Activated CD4-positive, alpha-beta T cell treated with anti-CD3 and anti-CD28 coated beads, Interleukin-2, amount 50 U/mL, for 24 hours (primary cell): ENCODE data around the gene APOBEC3G.
"Not testable (repeated sequence)": the region's sequence is repeated elsewhere in the genome, so short reads cannot be mapped to it uniquely, and the experiment has no call there.

Experiments used
- DNase-seq, 2 donors: peaks; one replicate each; pipeline ENCODE4 v3.0.0-alpha.2; 2020; ENCODE audit warnings: low read depth in 1 of 2, low spot score in 1 of 2

Gene APOBEC3G

GRCh38 chr22:39066442-39067276, 10.4 kb upstream of the APOBEC3G start:
- DNase-seq, result not testable (repeated sequence)

- no peak for DNase-seq
Measured at GRCh38 chr22:39068033-39068785, 8.9 kb upstream of the APOBEC3G start.

- no peak for DNase-seq
Measured at GRCh38 chr22:39070186-39070585, 6.9 kb upstream of the APOBEC3G start.

GRCh38 chr22:39072581-39072981, 4.5 kb upstream of the APOBEC3G start:
- not testable (repeated sequence) for DNase-seq

- DNase-seq, result no peak
Measured at GRCh38 chr22:39073981-39074380, 3.1 kb upstream of the APOBEC3G start.

- DNase-seq, result not testable (repeated sequence)
Measured at GRCh38 chr22:39076155-39077025, 685 bp upstream of the APOBEC3G start.

- not testable (repeated sequence) for DNase-seq
Measured at GRCh38 chr22:39077912-39078311, 837 bp downstream of the APOBEC3G start.

GRCh38 chr22:39078329-39078728, 1.3 kb downstream of the APOBEC3G start:
- DNase-seq, result no peak

GRCh38 chr22:39079054-39079637, 2.1 kb downstream of the APOBEC3G start:
- DNase-seq, result not testable (repeated sequence)

GRCh38 chr22:39080052-39080762, 3.1 kb downstream of the APOBEC3G start:
- DNase-seq, result no peak

- no peak for DNase-seq
Measured at GRCh38 chr22:39081016-39081415, 3.9 kb downstream of the APOBEC3G start.

- DNase-seq, result no peak
Measured at GRCh38 chr22:39081598-39081997, 4.5 kb downstream of the APOBEC3G start.

- no peak for DNase-seq
Measured at GRCh38 chr22:39083212-39084165, 6.4 kb downstream of the APOBEC3G start.

- no peak for DNase-seq
Measured at GRCh38 chr22:39084666-39085065, 7.6 kb downstream of the APOBEC3G start.

GRCh38 chr22:39087098-39087497, 10.0 kb downstream of the APOBEC3G start:
- no peak for DNase-seq

- no peak for DNase-seq
Measured at GRCh38 chr22:39087881-39088684, 11.0 kb downstream of the APOBEC3G start.

GRCh38 chr22:39088685-39089032, 11.6 kb downstream of the APOBEC3G start:
- DNase-seq, result no peak

- no peak for DNase-seq
Measured at GRCh38 chr22:39089928-39090327, 12.9 kb downstream of the APOBEC3G start.
